Measurements from ENCODE around the gene TCTN3.
A peak's percentile ranks its signal among the peaks of the same experiment; 100 is the strongest.

The TCTN3 gene

GRCh38 chr10:95660283-95660682, 33.4 kb downstream of the TCTN3 start:
- H3K4me3 ChIP-seq, result no peak overlapping the region
- H3K27ac ChIP-seq, result peak overlapping the region in 1 of 2 donors; percentile 12
- TF ChIP-seq, protein P1, sequence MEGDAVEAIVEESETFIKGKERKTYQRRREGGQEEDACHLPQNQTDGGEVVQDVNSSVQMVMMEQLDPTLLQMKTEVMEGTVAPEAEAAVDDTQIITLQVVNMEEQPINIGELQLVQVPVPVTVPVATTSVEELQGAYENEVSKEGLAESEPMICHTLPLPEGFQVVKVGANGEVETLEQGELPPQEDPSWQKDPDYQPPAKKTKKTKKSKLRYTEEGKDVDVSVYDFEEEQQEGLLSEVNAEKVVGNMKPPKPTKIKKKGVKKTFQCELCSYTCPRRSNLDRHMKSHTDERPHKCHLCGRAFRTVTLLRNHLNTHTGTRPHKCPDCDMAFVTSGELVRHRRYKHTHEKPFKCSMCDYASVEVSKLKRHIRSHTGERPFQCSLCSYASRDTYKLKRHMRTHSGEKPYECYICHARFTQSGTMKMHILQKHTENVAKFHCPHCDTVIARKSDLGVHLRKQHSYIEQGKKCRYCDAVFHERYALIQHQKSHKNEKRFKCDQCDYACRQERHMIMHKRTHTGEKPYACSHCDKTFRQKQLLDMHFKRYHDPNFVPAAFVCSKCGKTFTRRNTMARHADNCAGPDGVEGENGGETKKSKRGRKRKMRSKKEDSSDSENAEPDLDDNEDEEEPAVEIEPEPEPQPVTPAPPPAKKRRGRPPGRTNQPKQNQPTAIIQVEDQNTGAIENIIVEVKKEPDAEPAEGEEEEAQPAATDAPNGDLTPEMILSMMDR (IDR thresholded peaks at IDR 0.05), result no peak
- DNase-seq (ENCODE audit: low spot score), result no peak

GRCh38 chr10:95657250-95657649, 36.5 kb downstream of the TCTN3 start:
- TF ChIP-seq, protein P1 (IDR thresholded peaks at IDR 0.05), result no peak
- DNase-seq (ENCODE audit: low spot score), result no peak
- Histone ChIP-seq H3K4me3 (peak overlapping the region; percentile 91), H3K27ac (peak overlapping the region in 1 of 2 donors; percentile 77)

GRCh38 chr10:95656291-95657164, 37.2 kb downstream of the TCTN3 start, which contains the start of gene ALDH18A1:
TSS of gene ALDH18A1 (minus strand) at chr10:95656711. CDS start at chr10:95653377, 3,334 bp downstream.
- DNase-seq (ENCODE audit: low spot score), result peak; percentile 95
- Histone ChIP-seq H3K4me3 (peak within 1 kb of the TSS; percentile 91), H3K27ac (peak within 1 kb of the TSS; percentile 69 to 77)
- TF ChIP-seq, protein P1 (IDR thresholded peaks at IDR 0.05), result no peak

- TF ChIP-seq, protein P1 (IDR thresholded peaks at IDR 0.05), result no peak
- no peak for DNase-seq (ENCODE audit: low spot score)
- Histone ChIP-seq H3K4me3 (peak overlapping the region; percentile 91), H3K27ac (peak overlapping the region; percentile 69 to 77)
Measured at GRCh38 chr10:95655571-95656290, 38.0 kb downstream of the TCTN3 start.

DNA sequence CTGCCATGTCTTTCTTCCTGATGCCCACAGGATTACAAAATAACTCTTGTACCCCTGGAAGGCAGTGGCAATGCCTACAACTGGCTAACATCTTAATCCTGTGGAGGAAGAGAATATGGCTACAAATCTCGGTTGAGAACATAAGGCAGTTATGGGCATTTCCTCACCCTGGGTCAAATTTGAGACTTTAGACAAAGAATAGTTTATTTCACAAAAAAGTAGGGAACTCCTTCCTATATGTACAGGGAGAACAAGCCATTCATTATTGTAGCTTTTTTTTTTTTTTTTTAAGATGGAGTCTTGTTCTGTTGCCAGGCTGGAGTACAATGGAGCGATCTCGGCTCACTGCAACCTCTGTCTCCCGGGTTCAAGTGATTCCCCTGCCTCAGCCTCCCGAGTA, 39.8 kb downstream of the TCTN3 start:
- H3K4me3 ChIP-seq, result no peak overlapping the region
- DNase-seq (ENCODE audit: low spot score), result no peak
- no peak overlapping the region for H3K27ac ChIP-seq
- TF ChIP-seq, protein P1 (IDR thresholded peaks at IDR 0.05), result no peak

DNA sequence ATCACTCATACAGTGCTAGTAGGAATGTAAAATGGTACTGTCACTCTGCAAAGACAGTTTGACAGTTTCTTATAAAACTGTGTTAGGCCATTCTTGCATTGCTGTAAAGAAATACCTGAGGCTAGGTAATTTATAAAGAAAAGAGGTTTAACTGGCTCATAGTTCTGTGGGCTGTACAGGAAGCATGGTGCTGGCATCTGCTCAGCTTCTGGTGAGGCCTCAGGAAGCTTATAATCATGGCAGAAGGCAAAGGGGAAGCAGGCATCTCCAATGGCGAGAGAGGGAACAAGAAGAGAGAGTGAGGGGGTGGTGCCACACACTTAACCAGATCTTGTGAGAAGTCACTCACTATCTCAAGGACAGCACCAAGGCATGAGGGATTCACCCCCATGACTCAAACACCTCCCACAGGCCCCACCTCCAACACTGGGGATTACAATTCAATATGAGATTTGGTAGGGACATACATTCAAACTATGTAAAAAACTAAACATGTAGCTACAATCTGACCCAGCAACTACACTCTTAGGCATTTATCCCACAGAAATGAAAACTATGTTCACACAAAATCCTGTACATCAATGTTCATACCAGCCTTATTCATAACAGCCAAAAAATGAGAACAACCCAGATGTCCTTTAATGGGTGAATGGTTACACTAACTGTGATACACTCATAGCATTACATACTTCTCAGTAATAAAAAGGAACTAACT, 42.2 kb downstream of the TCTN3 start:
- TF ChIP-seq, protein P1 (IDR thresholded peaks at IDR 0.05), result no peak
- no peak for DNase-seq (ENCODE audit: low spot score)
- Histone ChIP-seq H3K27ac (no peak overlapping the region), H3K4me3 (no peak overlapping the region)
